Mucosa of rectum (tissue), 2 donors: ENCODE data around the gene TXNDC2.
"Not testable (repeated sequence)": the region's sequence is repeated elsewhere in the genome, so short reads cannot be mapped to it uniquely, and the experiment has no call there.

Experiments
- H3K27ac ChIP-seq, 2 donors: one replicate each; pipeline ENCODE4 v1.7.0; 2013; ENCODE audit warnings: inconsistent platforms in 2 of 2, low read depth in 2 of 2, low read length in 2 of 2
- H3K27me3 ChIP-seq, 2 donors: one replicate each; pipeline ENCODE4 v1.7.0; 2013; ENCODE audit warnings: low read length in 2 of 2; ENCODE audit not compliant: control insufficient read depth in 2 of 2, insufficient read depth in 2 of 2
- H3K36me3 ChIP-seq, 2 donors: one replicate each; pipeline ENCODE4 v1.7.0; 2013; ENCODE audit warnings: low read length in 2 of 2; ENCODE audit not compliant: control insufficient read depth in 2 of 2, insufficient read depth in 2 of 2
- H3K4me1 ChIP-seq, 2 donors: one replicate each; pipeline ENCODE4 v1.7.0; 2013; ENCODE audit warnings: low read length in 2 of 2, mild to moderate bottlenecking in 1 of 2; ENCODE audit not compliant: control insufficient read depth in 2 of 2, insufficient read depth in 2 of 2
- H3K4me3 ChIP-seq, 2 donors: one replicate each; pipeline ENCODE4 v1.7.0; 2013; ENCODE audit warnings: low read length in 2 of 2
- H3K9ac ChIP-seq, 2 donors: one replicate each; pipeline ENCODE4 v1.7.0; 2013; ENCODE audit warnings: low read length in 2 of 2, low read depth in 1 of 2, mild to moderate bottlenecking in 1 of 2
- H3K9me3 ChIP-seq, 2 donors: one replicate each; pipeline ENCODE4 v1.7.0; 2013; ENCODE audit warnings: low read length in 2 of 2; ENCODE audit not compliant: control insufficient read depth in 2 of 2
- donor health status: healthy.
- donor health status: Normal muscosa, but diverticular disease.

The TXNDC2 gene

DNA sequence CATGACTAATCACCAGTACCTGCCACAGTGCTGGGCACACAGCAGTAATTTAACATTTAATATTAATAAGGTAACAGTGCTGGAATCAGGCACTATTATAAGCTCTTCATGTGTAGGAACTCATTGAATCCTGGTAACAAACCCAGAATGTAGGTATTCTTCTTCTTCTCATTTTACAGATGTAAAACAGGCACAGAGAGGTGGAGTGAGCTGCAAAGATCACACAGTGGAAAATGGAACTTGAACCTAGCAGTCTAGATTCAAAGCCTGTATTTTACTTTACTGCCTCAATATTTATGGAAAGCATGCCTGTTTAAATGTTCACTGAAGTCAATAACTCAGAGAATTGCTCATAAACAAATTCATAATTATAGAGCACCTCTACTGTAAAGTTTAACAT, 24.3 kb downstream of the TXNDC2 start:
- H3K27ac ChIP-seq: no peak overlapping the region
- no peak overlapping the region for H3K9ac ChIP-seq
- no peaks in the 10 kb centered on the region for H3K27me3 ChIP-seq
- no peaks in the 10 kb centered on the region for H3K9me3 ChIP-seq
- peaks cover 0 to 5% of the 10 kb centered on the region in 2 donors for H3K4me1 ChIP-seq
- no peak overlapping the region for H3K4me3 ChIP-seq
- no peaks in the 10 kb centered on the region for H3K36me3 ChIP-seq

GRCh38 chr18:9910661-9911060, 24.9 kb downstream of the TXNDC2 start:
- H3K4me3 ChIP-seq: no peak overlapping the region
- no peaks in the 10 kb centered on the region for H3K9me3 ChIP-seq
- no peak overlapping the region for H3K9ac ChIP-seq
- H3K27ac ChIP-seq: no peak overlapping the region
- H3K36me3 ChIP-seq: no peaks in the 10 kb centered on the region
- no peaks in the 10 kb centered on the region for H3K27me3 ChIP-seq
- H3K4me1 ChIP-seq: peaks cover 0 to 8% of the 10 kb centered on the region in 2 donors

- Histone ChIP-seq H3K4me1 (peaks cover 3 to 14% of the 10 kb centered on the region in 2 donors), H3K9ac (no peak overlapping the region), H3K27ac (no peak overlapping the region), H3K9me3 (no peaks in the 10 kb centered on the region), H3K27me3 (no peaks in the 10 kb centered on the region), H3K4me3 (no peak overlapping the region), H3K36me3 (no peaks in the 10 kb centered on the region)
Measured at GRCh38 chr18:9911226-9911625, 25.5 kb downstream of the TXNDC2 start.

- not testable (repeated sequence) for H3K9ac ChIP-seq, H3K36me3 ChIP-seq, H3K9me3 ChIP-seq, H3K27me3 ChIP-seq, H3K4me3 ChIP-seq, H3K27ac ChIP-seq
- H3K4me1 ChIP-seq: peaks cover 6 to 19% of the 10 kb centered on the region in 2 donors
Measured at GRCh38 chr18:9912285-9912684, 26.5 kb downstream of the TXNDC2 start.

GRCh38 chr18:9913151-9913525, 27.4 kb downstream of the TXNDC2 start:
- H3K27me3 ChIP-seq: no peaks in the 10 kb centered on the region
- peaks cover 9 to 23% of the 10 kb centered on the region in 2 donors for H3K4me1 ChIP-seq
- H3K9ac ChIP-seq: peak overlapping the region; percentile 78 to 96
- peak overlapping the region; percentile 87 to 93 for H3K4me3 ChIP-seq
- H3K27ac ChIP-seq: peak overlapping the region; percentile 98 to 99
- no peaks in the 10 kb centered on the region for H3K9me3 ChIP-seq
- no peaks in the 10 kb centered on the region for H3K36me3 ChIP-seq

- Histone ChIP-seq H3K36me3 (no peaks in the 10 kb centered on the region), H3K4me3 (peak within 1 kb of the TSS; percentile 93), H3K4me1 (peaks cover 9 to 25% of the 10 kb centered on the region in 2 donors)
Measured at GRCh38 chr18:9913526-9914333, 28.0 kb downstream of the TXNDC2 start, which contains the start of gene VAPA. VAPA (plus strand) TSS chr18:9914016; CDS start chr18:9914257, 241 bp downstream.

DNA sequence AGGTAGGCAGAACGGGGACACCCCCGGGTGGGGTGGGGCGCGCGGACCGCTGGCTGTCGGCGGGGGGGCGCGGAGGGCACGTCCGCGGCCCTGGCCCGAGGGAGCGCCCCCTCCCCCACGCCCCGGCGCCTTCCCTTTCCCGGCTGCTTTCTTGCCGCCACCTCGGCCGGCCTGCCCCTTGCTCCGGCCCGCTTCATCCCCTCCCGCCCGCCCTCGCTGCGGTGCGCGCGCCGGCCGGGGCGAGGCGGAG, 28.5 kb downstream of the TXNDC2 start:
- H3K27ac ChIP-seq: peak overlapping the region; percentile 98 to 99
- H3K9me3 ChIP-seq: no peaks in the 10 kb centered on the region
- peak overlapping the region; percentile 87 to 93 for H3K4me3 ChIP-seq
- H3K27me3 ChIP-seq: no peaks in the 10 kb centered on the region
- peak overlapping the region; percentile 91 to 96 for H3K9ac ChIP-seq
- peaks cover 9 to 25% of the 10 kb centered on the region in 2 donors for H3K4me1 ChIP-seq
- no peaks in the 10 kb centered on the region for H3K36me3 ChIP-seq

More at GRCh38 chr18:9913526-9914333, 28.0 kb downstream of the TXNDC2 start, which contains the start of gene VAPA:
- Histone ChIP-seq H3K27ac (peak within 1 kb of the TSS; percentile 98 to 99), H3K9ac (peak within 1 kb of the TSS; percentile 91 to 96), H3K27me3 (no peaks in the 10 kb centered on the region), H3K9me3 (no peaks in the 10 kb centered on the region)

DNA sequence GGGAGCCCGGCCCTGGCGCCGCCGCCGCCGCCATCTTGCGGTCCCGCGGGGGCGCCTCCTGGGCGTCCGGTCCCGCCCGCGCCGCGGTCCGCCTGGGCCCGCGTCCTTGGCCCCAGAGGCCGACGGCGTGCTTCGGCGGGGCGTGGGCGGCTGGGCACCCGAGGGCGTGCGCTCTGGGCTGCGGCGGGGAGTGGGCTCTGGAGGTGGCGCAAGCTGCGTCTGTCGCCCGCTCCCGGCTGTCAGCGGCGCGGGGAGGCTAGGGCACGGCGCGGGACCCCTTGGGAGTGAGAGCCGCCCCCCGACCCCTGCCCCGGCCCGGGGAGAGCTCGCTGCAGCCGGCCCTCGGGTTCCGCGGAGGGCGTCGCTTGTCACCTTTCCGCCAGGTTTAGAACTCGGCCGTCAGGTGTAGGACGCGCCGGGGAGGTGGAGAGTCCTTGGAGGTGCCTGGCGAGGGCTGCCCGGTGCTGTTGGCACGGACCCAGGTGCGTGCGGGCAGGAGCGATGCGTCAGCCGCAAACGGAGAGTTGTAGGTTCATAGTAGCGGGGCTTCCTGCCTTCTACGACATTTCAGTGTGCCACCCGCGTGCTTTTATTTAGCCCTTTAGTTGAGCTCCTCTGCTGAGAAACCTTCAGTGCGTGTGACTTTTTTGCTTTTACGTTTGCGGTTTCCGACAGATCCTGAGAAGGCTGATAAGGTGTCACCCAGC, 29.0 kb downstream of the TXNDC2 start:
- Histone ChIP-seq H3K9me3 (no peaks in the 10 kb centered on the region), H3K9ac (peak overlapping the region; percentile 84 to 91), H3K4me3 (peak overlapping the region; percentile 93), H3K36me3 (no peaks in the 10 kb centered on the region), H3K27ac (peak overlapping the region; percentile 98 to 99), H3K4me1 (peaks cover 10 to 28% of the 10 kb centered on the region in 2 donors), H3K27me3 (no peaks in the 10 kb centered on the region)

- Histone ChIP-seq H3K9ac (peak overlapping the region; percentile 84 to 91), H3K4me1 (peaks cover 14 to 34% of the 10 kb centered on the region in 2 donors), H3K27me3 (no peaks in the 10 kb centered on the region), H3K4me3 (peak overlapping the region; percentile 93), H3K9me3 (no peaks in the 10 kb centered on the region), H3K36me3 (no peaks in the 10 kb centered on the region), H3K27ac (peak overlapping the region; percentile 98 to 99)
Measured at GRCh38 chr18:9915291-9916076, 29.7 kb downstream of the TXNDC2 start.
